ENCODE measurements around the gene PTPRK. TPM values are rescaled to one million over a fixed set of nuclear protein-coding genes. Genes with fewer than 3 reads are reported as not detected.

PTPRK gene
- total and polyA plus RNA-seq, 2 experiments from 2014 or later = 26.9 to 56.4 TPM

DNA sequence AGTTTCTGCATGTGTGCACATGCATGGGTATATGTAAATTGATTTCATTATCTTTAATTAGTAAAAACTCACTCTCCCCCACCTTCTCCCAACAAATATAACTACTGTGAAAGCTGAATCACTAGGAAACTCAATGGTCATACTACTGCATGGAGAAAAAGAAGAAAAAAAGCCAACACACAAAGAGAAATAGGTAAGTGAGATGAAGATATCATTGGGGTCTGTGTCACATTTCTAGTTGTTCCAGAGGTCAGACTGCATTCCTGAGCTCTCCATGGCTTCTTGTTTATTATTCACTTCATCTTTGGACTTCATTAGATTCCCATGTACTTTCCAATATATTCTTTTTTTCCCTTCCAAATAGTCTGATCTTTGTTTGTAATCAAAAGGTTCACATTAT, 98.2 kb downstream of the PTPRK start:
- Histone ChIP-seq H3K27me3 (ENCODE audit: insufficient read depth) (no peaks in the 10 kb centered on the region), H2AFZ (no peak overlapping the region), H3F3A (replicated peaks; ENCODE audit: low read depth) (no peaks in the 10 kb centered on the region), H4K20me1 (replicated peaks; ENCODE audit: insufficient read depth) (peaks cover 6% of the 10 kb centered on the region; the same call in 1 of the 2 replicates), H3K4me3 (no peak overlapping the region), H3K4me2 (no peak overlapping the region), H3K9me2 (ENCODE audit: insufficient read depth) (no peaks in the 10 kb centered on the region), H3K4me1 (ENCODE audit: insufficient read depth) (0 out of 2 replicates have a peak, but pooled peaks cover 6% of the 10 kb centered on the region), H3K79me2 (replicated peaks; ENCODE audit: insufficient read depth) (peaks cover 44% of the 10 kb centered on the region), H3K27ac (ENCODE audit: low read depth) (no peak overlapping the region), H3K36me3 (ENCODE audit: insufficient read depth) (no peaks in the 10 kb centered on the region)
- DNase-seq (ENCODE audit: low spot score) (no peak), ATAC-seq (no peak)
- H3K27me3 Mint-ChIP-seq (ENCODE audit: insufficient read depth, low read depth, poor library complexity) = peaks cover 1% of the 10 kb centered on the region
- peaks cover 2% of the 10 kb centered on the region; the same call in 1 of the 3 replicates for H3K36me3 Mint-ChIP-seq (ENCODE audit: low read depth)
- peaks cover 10% of the 10 kb centered on the region for H3K4me1 Mint-ChIP-seq
- H3K4me3 Mint-ChIP-seq = no peak overlapping the region
- no peak overlapping the region for H3K27ac Mint-ChIP-seq
- TF ChIP-seq ZNF114 (CRISPR knock-in tag; IDR thresholded peaks at IDR 0.05) (no peak), EZH2phosphoT487 (IDR thresholded peaks at IDR 0.05; ENCODE audit: unreplicated experiment) (no peak), STAT1 (IDR thresholded peaks at IDR 0.05; ENCODE audit: unreplicated experiment) (no peak), POLR2AphosphoS5 (IDR thresholded peaks at IDR 0.05; ENCODE audit: low read depth) (no peak), ZNF462 (CRISPR knock-in tag; IDR thresholded peaks at IDR 0.05) (no peak), NANOG (IDR thresholded peaks at IDR 0.05; ENCODE audit: borderline replicate concordance) (no peak), EZH2 (IDR thresholded peaks at IDR 0.05; ENCODE audit: low read depth, unreplicated experiment) (no peak), JUNB (IDR thresholded peaks at IDR 0.05; ENCODE audit: unreplicated experiment) (no peak), CTCF (conservative IDR thresholded peaks at IDR 0.05; ENCODE audit: low read depth in 2 of 2) (no peak), REST (IDR thresholded peaks at IDR 0.05; ENCODE audit: unreplicated experiment) (no peak), CREB1 (CRISPR knock-in tag; IDR thresholded peaks at IDR 0.05; ENCODE audit: low read depth) (no peak), ZNF331 (CRISPR knock-in tag; IDR thresholded peaks at IDR 0.05; ENCODE audit: low read depth) (no peak)
- TF ChIP-seq, protein P1, sequence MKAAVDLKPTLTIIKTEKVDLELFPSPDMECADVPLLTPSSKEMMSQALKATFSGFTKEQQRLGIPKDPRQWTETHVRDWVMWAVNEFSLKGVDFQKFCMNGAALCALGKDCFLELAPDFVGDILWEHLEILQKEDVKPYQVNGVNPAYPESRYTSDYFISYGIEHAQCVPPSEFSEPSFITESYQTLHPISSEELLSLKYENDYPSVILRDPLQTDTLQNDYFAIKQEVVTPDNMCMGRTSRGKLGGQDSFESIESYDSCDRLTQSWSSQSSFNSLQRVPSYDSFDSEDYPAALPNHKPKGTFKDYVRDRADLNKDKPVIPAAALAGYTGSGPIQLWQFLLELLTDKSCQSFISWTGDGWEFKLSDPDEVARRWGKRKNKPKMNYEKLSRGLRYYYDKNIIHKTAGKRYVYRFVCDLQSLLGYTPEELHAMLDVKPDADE (IDR thresholded peaks at IDR 0.05) = no peak
- H3K9me3 Mint-ChIP-seq = no peaks in the 10 kb centered on the region
